Brain microvascular endothelial cell (primary cell): ENCODE measurements around the gene TASL.
"Not testable (repeated sequence)": the region's sequence is repeated elsewhere in the genome, so short reads cannot be mapped to it uniquely, and the experiment has no call there.

Source experiments
- DNase-seq: peaks from one replicate; pipeline ENCODE4 v3.0.0-alpha.2; 2020
- H3K27ac ChIP-seq: fragments of 250-450 bp; sonication (Bioruptor Pico); 2 replicates; pipeline ENCODE4 v1.5.1; 2020; ENCODE audit warnings: mild to moderate bottlenecking, moderate library complexity
- H3K27me3 ChIP-seq: fragments of 250-450 bp; sonication (Bioruptor Pico); replicated peaks from 2 replicates; pipeline ENCODE4 v1.5.1; 2020; ENCODE audit warnings: mild to moderate bottlenecking
- H3K36me3 ChIP-seq: fragments of 250-450 bp; sonication (Bioruptor Pico); replicated peaks from 2 replicates; pipeline ENCODE4 v1.5.1; 2020; ENCODE audit warnings: mild to moderate bottlenecking
- H3K4me3 ChIP-seq: 2 replicates; pipeline ENCODE4 v1.5.1; 2011; ENCODE audit warnings: low read depth, mild to moderate bottlenecking, control low read depth, low read length, moderate library complexity
- CTCF ChIP-seq: IDR thresholded peaks from 2 replicates; pipeline ENCODE4 v1.5.1; 2011; ENCODE audit warnings: low read depth, mild to moderate bottlenecking, moderate library complexity, low read length, control low read depth, inconsistent platforms; ENCODE audit errors: missing control alignments
- in situ Hi-C: cut with HindIII; loops from 2 replicates; pipeline ENCODE4 v1.10.0; 2017; ENCODE audit warnings: low sequenced_read_pairs, low pct_ligation_motif_present

The TASL gene

DNA sequence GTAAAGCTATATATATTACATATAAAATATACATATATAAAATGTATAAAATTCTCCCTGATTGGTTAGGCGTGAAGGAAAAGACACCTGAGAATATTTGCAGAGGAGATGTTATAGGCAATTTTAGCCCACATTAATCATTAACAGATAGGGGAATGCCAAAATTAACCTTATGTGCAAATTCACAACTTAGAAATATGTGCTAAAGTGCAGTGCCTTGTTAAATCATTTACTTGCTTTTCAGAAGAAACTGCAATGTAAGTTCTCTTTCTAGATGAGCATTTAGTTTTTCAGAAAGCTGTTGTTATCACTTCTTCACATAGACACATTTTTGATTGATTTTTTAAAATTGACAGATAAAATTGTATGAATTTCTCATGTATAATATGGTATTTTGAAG lies 5.6 kb downstream of the TASL start:
- Histone ChIP-seq H3K36me3 (no peaks in the 10 kb centered on the region), H3K4me3 (no peak overlapping the region), H3K27ac (no peak overlapping the region), H3K27me3 (no peaks in the 10 kb centered on the region)
- no peak for DNase-seq
- TF ChIP-seq CTCF = no peak
- in situ Hi-C loops = no loop called here

- in situ Hi-C loops = no loop called here
- Histone ChIP-seq H3K27ac (no peak overlapping the region), H3K4me3 (no peak overlapping the region), H3K27me3 (no peaks in the 10 kb centered on the region), H3K36me3 (no peaks in the 10 kb centered on the region)
- peak; percentile 6 for DNase-seq
- TF ChIP-seq CTCF = peak; percentile 54
Measured at GRCh38 chrX:30570505-30570904, 7.1 kb downstream of the TASL start.

DNA sequence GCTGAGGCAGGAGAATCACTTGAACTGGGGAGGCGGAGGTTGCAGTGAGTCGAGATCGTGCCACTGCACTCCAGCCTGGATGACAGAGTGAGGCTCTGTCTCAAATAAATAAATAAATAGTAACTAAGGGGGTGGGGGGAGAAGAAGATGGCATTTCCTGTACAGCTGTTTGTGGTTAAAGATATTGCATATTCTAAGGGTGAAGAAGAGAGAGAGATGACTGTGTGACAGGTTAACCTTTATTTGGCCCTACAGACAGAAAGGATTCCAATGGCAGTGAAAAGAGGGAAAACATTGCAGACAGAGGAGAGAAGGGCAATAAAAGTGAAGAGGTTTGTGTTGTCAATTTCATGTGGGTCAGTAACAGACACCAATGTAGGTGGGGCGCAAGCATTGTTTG lies 9.4 kb downstream of the TASL start:
- in situ Hi-C loops = no loop called here

GRCh38 chrX:30563070-30563469 lies 14.5 kb downstream of the TASL start:
- H3K36me3 ChIP-seq, H3K27ac ChIP-seq, DNase-seq, in situ Hi-C loops, H3K4me3 ChIP-seq, H3K27me3 ChIP-seq: not testable (repeated sequence)

More for the DNA sequence above, 9.4 kb downstream of the TASL start:
- Histone ChIP-seq H3K27me3 (no peaks in the 10 kb centered on the region), H3K36me3 (no peaks in the 10 kb centered on the region), H3K27ac (peak overlapping the region; percentile 52), H3K4me3 (no peak overlapping the region)
- DNase-seq = peak; percentile 64
- TF ChIP-seq CTCF = no peak

GRCh38 chrX:30561191-30561590 lies 16.4 kb downstream of the TASL start:
- in situ Hi-C loops = no loop called here
- Histone ChIP-seq H3K27ac (no peak overlapping the region), H3K4me3 (no peak overlapping the region)

GRCh38 chrX:30538271-30538670 lies 39.3 kb downstream of the TASL start:
- in situ Hi-C loops = no loop called here
- H3K36me3 ChIP-seq = no peaks in the 10 kb centered on the region
- no peak for TF ChIP-seq CTCF

More at GRCh38 chrX:30561191-30561590, 16.4 kb downstream of the TASL start:
- Histone ChIP-seq H3K27me3 (no peaks in the 10 kb centered on the region), H3K36me3 (no peaks in the 10 kb centered on the region)
- TF ChIP-seq CTCF = no peak
- DNase-seq = no peak

More at GRCh38 chrX:30538271-30538670, 39.3 kb downstream of the TASL start:
- Histone ChIP-seq H3K27ac (no peak overlapping the region), H3K4me3 (no peak overlapping the region), H3K27me3 (no peaks in the 10 kb centered on the region)
- no peak for DNase-seq
